HEK293T (cell line): Measurements from ENCODE around the gene VSTM5.
"Not testable (repeated sequence)": the region's sequence is repeated elsewhere in the genome, so short reads cannot be mapped to it uniquely, and the experiment has no call there.

Experiments used
- CTBP1 ChIP-seq: fragments of 450-650 bp; IDR thresholded peaks from 2 replicates; pipeline ENCODE4 v1.6.1; 2016; ENCODE audit warnings: borderline replicate concordance
- ELF4 ChIP-seq: fragments of 450-650 bp; IDR thresholded peaks from 2 replicates; pipeline ENCODE4 v1.6.1; 2017; ENCODE audit warnings: antibody characterized with exemption
- FOXA1 ChIP-seq: fragments of 450-650 bp; IDR thresholded peaks from 2 replicates; pipeline ENCODE4 v1.6.1; 2016; ENCODE audit warnings: mild to moderate bottlenecking
- FOXK2 ChIP-seq: fragments of 450-650 bp; IDR thresholded peaks from 2 replicates; pipeline ENCODE4 v1.6.1; 2016; ENCODE audit warnings: mild to moderate bottlenecking
- FOXM1 ChIP-seq: fragments of 450-650 bp; IDR thresholded peaks from 2 replicates; pipeline ENCODE4 v1.6.1; 2017; ENCODE audit warnings: mild to moderate bottlenecking, borderline replicate concordance
- HDGF ChIP-seq: fragments of 450-650 bp; IDR thresholded peaks from 2 replicates; pipeline ENCODE4 v1.6.1; 2017; ENCODE audit warnings: antibody characterized with exemption, borderline replicate concordance
- L3MBTL2 ChIP-seq: fragments of 450-650 bp; conservative IDR thresholded peaks from 2 replicates; pipeline ENCODE4 v1.6.1; 2016; ENCODE audit warnings: mild to moderate bottlenecking
- LEF1 ChIP-seq: fragments of 450-650 bp; IDR thresholded peaks from 2 replicates; pipeline ENCODE4 v1.6.1; 2017; ENCODE audit warnings: mild to moderate bottlenecking, borderline replicate concordance
- NFRKB ChIP-seq: fragments of 450-650 bp; IDR thresholded peaks from 2 replicates; pipeline ENCODE4 v1.6.1; 2016; ENCODE audit warnings: mild to moderate bottlenecking, moderate library complexity
- SP1 ChIP-seq: fragments of 450-650 bp; IDR thresholded peaks from 2 replicates; pipeline ENCODE4 v1.6.1; 2017
- SUZ12 ChIP-seq: fragments of 450-650 bp; IDR thresholded peaks from 2 replicates; pipeline ENCODE4 v1.6.1; 2016; ENCODE audit warnings: mild to moderate bottlenecking
- TARDBP ChIP-seq: fragments of 450-650 bp; IDR thresholded peaks from 2 replicates; pipeline ENCODE4 v1.6.1; 2016
- ZNF384 ChIP-seq: fragments of 450-650 bp; IDR thresholded peaks from 2 replicates; pipeline ENCODE4 v1.6.1; 2016

DNA sequence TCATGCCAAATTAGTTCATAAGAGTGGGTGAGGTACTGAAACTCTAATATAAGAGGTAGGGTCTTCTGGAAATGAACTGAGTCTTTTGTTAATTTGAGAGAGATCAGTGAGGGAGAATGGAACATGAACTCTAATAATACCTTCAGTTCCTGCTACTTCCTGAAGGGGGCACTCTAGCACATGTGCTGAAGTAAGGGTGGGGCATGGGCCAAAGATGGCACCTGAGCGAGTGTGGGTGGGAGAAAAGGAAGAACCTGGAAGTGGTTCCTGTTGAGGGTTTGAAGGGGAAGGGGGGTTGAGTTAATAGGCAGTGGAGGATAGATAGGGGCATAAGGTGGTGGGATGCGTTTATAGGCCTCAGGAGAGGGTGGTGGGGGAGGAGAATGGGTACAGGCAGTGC, 18.0 kb upstream of the VSTM5 start:
- not testable (repeated sequence) for TF ChIP-seq SUZ12, ZNF384, FOXA1, NFRKB, L3MBTL2, CTBP1, ELF4, SP1, FOXM1, TARDBP, HDGF, LEF1, FOXK2
